PC-3 (cell line): ENCODE measurements around the gene OSTC. TPM values are rescaled to one million over a fixed set of nuclear protein-coding genes. Genes with fewer than 3 reads are reported as not detected.
A peak's percentile ranks its signal among the peaks of the same experiment; 100 is the strongest.

Source experiments
- ATAC-seq: fragments of 200-7000 bp; cut with Tn5 transposase; 2 replicates; pipeline ENCODE4 v1.9.1; 2020; ENCODE audit warnings: mild to moderate bottlenecking, moderate library complexity
- BruUV-seq: library from RNA; stranded (reverse); fragments of 400-500 nt; replicated peaks from 2 replicates; lab custom pipeline; 2021; lab: Mats Ljungman, UMichigan
- CTCF ChIA-PET: fragments of 300-600 bp; sonication (Branson Sonifier 250); formaldehyde crosslinking; loops from one replicate; lab custom pipeline; 2022; ENCODE audit warnings: antibody characterized with exemption; lab: Charles Lee
- POLR2A ChIA-PET: fragments of 300-600 bp; sonication (Branson Sonifier 250); formaldehyde crosslinking; loops from one replicate; lab custom pipeline; 2022; ENCODE audit warnings: antibody characterized with exemption; ENCODE audit not compliant: unreplicated experiment; lab: Charles Lee
- DNase-seq: peaks from one replicate; pipeline ENCODE4 v3.0.0-alpha.2; 2015
- H2AFZ ChIP-seq: fragments of 300-600 bp; sonication (generic); 2 replicates; pipeline ENCODE4 v1.6.0; 2016; ENCODE audit warnings: antibody characterized with exemption, low read length
- H3F3A ChIP-seq: fragments of 300-600 bp; sonication (generic); one replicate; pipeline ENCODE4 v1.6.0; 2017; ENCODE audit warnings: antibody characterized with exemption, low read length, control low read depth, mild to moderate bottlenecking; ENCODE audit not compliant: unreplicated experiment
- H3K27ac ChIP-seq: fragments of 300-600 bp; sonication (generic); 2 replicates; pipeline ENCODE4 v1.5.1; 2016; ENCODE audit warnings: mild to moderate bottlenecking, low read length
- H3K27me3 ChIP-seq: fragments of 300-600 bp; sonication (generic); 2 replicates; pipeline ENCODE4 v1.6.1; 2016; ENCODE audit warnings: low read length, mixed read lengths
- H3K36me3 ChIP-seq: fragments of 300-600 bp; sonication (generic); 2 replicates; pipeline ENCODE4 v1.6.1; 2016; ENCODE audit warnings: low read depth, mixed run types, low read length, mixed read lengths
- H3K4me1 ChIP-seq: fragments of 300-600 bp; sonication (generic); 2 replicates; pipeline ENCODE4 v1.5.1; 2016; ENCODE audit warnings: low read length; ENCODE audit not compliant: insufficient read depth
- H3K4me2 ChIP-seq: fragments of 300-600 bp; sonication (generic); 2 replicates; pipeline ENCODE4 v1.6.0; 2016; ENCODE audit warnings: low read length
- H3K4me3 ChIP-seq: fragments of 300-600 bp; sonication (generic); 2 replicates; pipeline ENCODE4 v1.5.1; 2016; ENCODE audit warnings: mild to moderate bottlenecking, low read length, mixed read lengths
- H3K79me2 ChIP-seq: fragments of 300-600 bp; sonication (generic); 2 replicates; pipeline ENCODE4 v1.6.1; 2017; ENCODE audit warnings: low read length, mixed read lengths
- H3K9ac ChIP-seq: fragments of 300-600 bp; sonication (generic); 2 replicates; pipeline ENCODE4 v1.6.0; 2016; ENCODE audit warnings: mild to moderate bottlenecking, low read length
- H3K9me2 ChIP-seq: fragments of 300-600 bp; sonication (generic); replicated peaks from 2 replicates; pipeline ENCODE4 v1.6.1; 2016; ENCODE audit warnings: mixed run types, low read length, mixed read lengths
- H3K9me3 ChIP-seq: fragments of 300-600 bp; sonication (generic); 2 replicates; pipeline ENCODE4 v1.6.1; 2016; ENCODE audit warnings: low read length, mixed read lengths
- H4K20me1 ChIP-seq: fragments of 300-600 bp; sonication (generic); 2 replicates; pipeline ENCODE4 v1.6.1; 2016; ENCODE audit warnings: low read length, mixed read lengths
- EZH2 ChIP-seq: fragments of 300-600 bp; sonication (generic); IDR thresholded peaks from one replicate; pipeline ENCODE4 v1.6.1; 2017; ENCODE audit warnings: antibody characterized with exemption, mild to moderate bottlenecking, low read length; ENCODE audit not compliant: unreplicated experiment
- EZH2phosphoT487 ChIP-seq: fragments of 300-600 bp; sonication (generic); IDR thresholded peaks from 2 replicates; pipeline ENCODE4 v1.6.1; 2018; ENCODE audit warnings: mild to moderate bottlenecking, antibody characterized with exemption, low read length, borderline replicate concordance
- intact Hi-C: fragments of 100-400 bp; cut with micrococcal nuclease; formaldehyde crosslinking; loops from 2 replicates; pipeline ENCODE4 v1.9.0; 2023
- total RNA-seq: library from RNA; depleted of rRNA; stranded (reverse); fragments of >200 nt; gene quantifications from 2 replicates; pipeline ENCODE4 v1.2.3, GENCODE V29; 2014
- TF ChIP-seq, protein P1 (sequence below): fragments of 300-600 bp; sonication (generic); conservative IDR thresholded peaks from 2 replicates; pipeline ENCODE4 v1.5.1; 2017; ENCODE audit warnings: antibody characterized with exemption, low read depth, mild to moderate bottlenecking, low read length

OSTC gene
- total RNA-seq, 1 experiment from 2014 or later: 49.1 TPM

DNA sequence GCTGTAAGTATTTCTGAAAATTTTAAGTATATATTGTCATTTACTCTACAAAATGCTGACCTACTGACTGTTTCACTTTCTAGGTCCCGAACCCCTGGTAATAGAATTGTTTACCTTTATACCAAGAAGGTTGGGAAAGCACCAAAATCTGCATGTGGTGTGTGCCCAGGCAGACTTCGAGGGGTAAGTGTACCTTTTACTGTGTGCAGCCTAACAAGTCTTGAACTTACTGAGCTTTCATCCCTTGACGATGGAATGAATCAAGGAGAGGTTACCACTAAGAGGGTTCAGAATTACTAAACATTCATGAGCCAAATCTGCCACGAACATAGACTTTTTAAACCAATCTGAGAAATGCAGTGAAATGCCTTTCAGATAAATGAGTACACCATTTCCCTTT is 28.4 kb upstream of the OSTC start:
- BruUV-seq: no TSS peak
- peaks cover 17% of the 10 kb centered on the region for H3K4me1 ChIP-seq
- ATAC-seq (no peak), DNase-seq (no peak)
- peaks cover 45% of the 10 kb centered on the region for H3K79me2 ChIP-seq
- no peaks in the 10 kb centered on the region for H3F3A ChIP-seq
- no peaks in the 10 kb centered on the region for H3K9me2 ChIP-seq
- peaks cover 46% of the 10 kb centered on the region for H3K36me3 ChIP-seq
- H3K4me2 ChIP-seq: peak overlapping the region; percentile 91
- H3K9me3 ChIP-seq: no peaks in the 10 kb centered on the region
- peaks cover 41% of the 10 kb centered on the region for H4K20me1 ChIP-seq
- H3K4me3 ChIP-seq: peak overlapping the region; percentile 100
- no peak overlapping the region for H3K27ac ChIP-seq
- CTCF ChIA-PET: no interaction called here
- POLR2A ChIA-PET: no interaction called here
- intact Hi-C loops: no loop called here
- peak overlapping the region; percentile 100; the same call in 1 of the 2 replicates for H3K9ac ChIP-seq
- H2AFZ ChIP-seq: no peak overlapping the region
- H3K27me3 ChIP-seq: no peaks in the 10 kb centered on the region
- TF ChIP-seq EZH2 (no peak), EZH2phosphoT487 (no peak)
- TF ChIP-seq, protein P1, sequence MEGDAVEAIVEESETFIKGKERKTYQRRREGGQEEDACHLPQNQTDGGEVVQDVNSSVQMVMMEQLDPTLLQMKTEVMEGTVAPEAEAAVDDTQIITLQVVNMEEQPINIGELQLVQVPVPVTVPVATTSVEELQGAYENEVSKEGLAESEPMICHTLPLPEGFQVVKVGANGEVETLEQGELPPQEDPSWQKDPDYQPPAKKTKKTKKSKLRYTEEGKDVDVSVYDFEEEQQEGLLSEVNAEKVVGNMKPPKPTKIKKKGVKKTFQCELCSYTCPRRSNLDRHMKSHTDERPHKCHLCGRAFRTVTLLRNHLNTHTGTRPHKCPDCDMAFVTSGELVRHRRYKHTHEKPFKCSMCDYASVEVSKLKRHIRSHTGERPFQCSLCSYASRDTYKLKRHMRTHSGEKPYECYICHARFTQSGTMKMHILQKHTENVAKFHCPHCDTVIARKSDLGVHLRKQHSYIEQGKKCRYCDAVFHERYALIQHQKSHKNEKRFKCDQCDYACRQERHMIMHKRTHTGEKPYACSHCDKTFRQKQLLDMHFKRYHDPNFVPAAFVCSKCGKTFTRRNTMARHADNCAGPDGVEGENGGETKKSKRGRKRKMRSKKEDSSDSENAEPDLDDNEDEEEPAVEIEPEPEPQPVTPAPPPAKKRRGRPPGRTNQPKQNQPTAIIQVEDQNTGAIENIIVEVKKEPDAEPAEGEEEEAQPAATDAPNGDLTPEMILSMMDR: no peak

DNA sequence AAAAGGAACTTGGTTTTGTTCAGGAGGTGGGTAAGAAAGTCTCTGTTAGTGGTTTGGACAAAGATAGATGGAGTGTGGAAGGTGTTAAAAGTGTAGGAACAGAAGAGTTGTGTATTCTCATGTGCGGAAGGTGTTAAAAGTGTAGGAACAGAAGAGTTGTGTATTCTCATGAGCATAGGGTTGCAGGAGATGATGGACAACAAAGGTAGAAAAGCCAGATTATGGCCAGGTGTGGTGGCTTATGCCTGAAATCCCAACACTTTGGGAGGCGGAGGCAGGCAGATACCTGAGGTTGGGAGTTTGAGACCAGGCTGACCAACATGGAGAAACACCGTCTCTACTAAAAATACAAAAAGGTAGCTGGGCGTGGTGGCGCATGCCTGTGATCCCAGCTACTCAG is 27.6 kb upstream of the OSTC start:
- intact Hi-C loops: no loop called here
- CTCF ChIA-PET: no interaction called here
- POLR2A ChIA-PET: interaction anchor here (0.7 kb wide), 1 partner anchor 11 kb away, joined by 4 read pairs; no protein-coding TSS in a partner anchor

More for the DNA sequence above, 27.6 kb upstream of the OSTC start:
- TF ChIP-seq, protein P1: no peak
- TF ChIP-seq EZH2phosphoT487: no peak
- no peak for TF ChIP-seq EZH2
- Histone ChIP-seq H4K20me1 (peaks cover 41% of the 10 kb centered on the region), H3K27me3 (no peaks in the 10 kb centered on the region), H3K4me2 (peak overlapping the region; percentile 91), H3K9me2 (no peaks in the 10 kb centered on the region), H3K9ac (no peak overlapping the region), H3K27ac (no peak overlapping the region), H3K79me2 (peaks cover 45% of the 10 kb centered on the region), H3K9me3 (no peaks in the 10 kb centered on the region), H3K4me3 (peak overlapping the region; percentile 100), H3K36me3 (peaks cover 46% of the 10 kb centered on the region), H2AFZ (no peak overlapping the region), H3K4me1 (peaks cover 17% of the 10 kb centered on the region), H3F3A (no peaks in the 10 kb centered on the region)
- ATAC-seq (no peak), DNase-seq (no peak)
- BruUV-seq: no TSS peak
